A673 (cell line): ENCODE measurements around the gene RFC1. TPM values are rescaled to one million over a fixed set of nuclear protein-coding genes. Genes with fewer than 3 reads are reported as not detected.

Experiments
- BruUV-seq: library from RNA; stranded (reverse); fragments of 400-500 nt; replicated peaks from 2 replicates; lab custom pipeline; 2021; lab: Mats Ljungman, UMichigan
- CTCF ChIA-PET: fragments of 300-600 bp; sonication (Branson Sonifier 250); formaldehyde crosslinking; loops from one replicate; lab custom pipeline; 2022; ENCODE audit warnings: antibody characterized with exemption; lab: Charles Lee
- POLR2A ChIA-PET: fragments of 300-600 bp; sonication (Branson Sonifier 250); formaldehyde crosslinking; loops from one replicate; lab custom pipeline; 2022; ENCODE audit warnings: antibody characterized with exemption; ENCODE audit not compliant: low non-redundant PET; lab: Charles Lee
- DNase-seq: peaks from one replicate; pipeline ENCODE4 v3.0.0-alpha.2; 2015; ENCODE audit warnings: low spot score
- H3K27ac ChIP-seq: fragments of 200-600 bp; sonication (generic); 2 replicates; pipeline ENCODE4 v1.5.1; 2016; ENCODE audit warnings: mixed run types, low read depth, mild to moderate bottlenecking, mixed read lengths, antibody characterized with exemption, low read length; ENCODE audit not compliant: poor library complexity, severe bottlenecking
- H3K27me3 ChIP-seq: fragments of 200-600 bp; sonication (generic); replicated peaks from 2 replicates; pipeline ENCODE4 v1.6.1; 2017; ENCODE audit warnings: mixed run types, low read depth, mild to moderate bottlenecking, mixed read lengths, antibody characterized with exemption, low read length; ENCODE audit not compliant: insufficient read depth, poor library complexity
- H3K36me3 ChIP-seq: fragments of 200-600 bp; sonication (generic); 2 replicates; pipeline ENCODE4 v1.6.1; 2016; ENCODE audit warnings: mixed run types, mild to moderate bottlenecking, mixed read lengths, antibody characterized with exemption, low read length; ENCODE audit not compliant: insufficient read depth, poor library complexity, severe bottlenecking
- H3K4me1 ChIP-seq: fragments of 200-600 bp; sonication (generic); 2 replicates; pipeline ENCODE4 v1.6.1; 2017; ENCODE audit warnings: mixed run types, mild to moderate bottlenecking, mixed read lengths, antibody characterized with exemption, low read length; ENCODE audit not compliant: insufficient read depth, poor library complexity, severe bottlenecking
- H3K4me3 ChIP-seq: fragments of 200-600 bp; sonication (generic); 2 replicates; pipeline ENCODE4 v1.5.1; 2016; ENCODE audit warnings: low read depth, mixed run types, mild to moderate bottlenecking, mixed read lengths, low read length; ENCODE audit not compliant: poor library complexity, severe bottlenecking
- H3K9me3 ChIP-seq: fragments of 200-600 bp; sonication (generic); 2 replicates; pipeline ENCODE4 v1.6.1; 2016; ENCODE audit warnings: mixed run types, low read depth, mild to moderate bottlenecking, mixed read lengths, antibody characterized with exemption, low read length; ENCODE audit not compliant: poor library complexity, severe bottlenecking
- EZH2 ChIP-seq: fragments of 200-600 bp; sonication (generic); IDR thresholded peaks from 2 replicates; pipeline ENCODE4 v1.6.1; 2017; ENCODE audit warnings: borderline replicate concordance, low read depth, mild to moderate bottlenecking, mixed read lengths, antibody characterized with exemption, low read length; ENCODE audit not compliant: poor library complexity, severe bottlenecking
- intact Hi-C: fragments of 100-400 bp; cut with micrococcal nuclease; formaldehyde crosslinking; loops from one replicate; pipeline ENCODE4 v1.10.0; 2022; ENCODE audit not compliant: unreplicated experiment
- total RNA-seq: library from RNA; stranded (reverse); gene quantifications from 2 replicates; pipeline ENCODE4 v1.2.3, GENCODE V29; 2021
- TF ChIP-seq, protein P1 (sequence below): fragments of 300-800, 200-600 bp; sonication (generic); conservative IDR thresholded peaks from 2 replicates; pipeline ENCODE4 v1.5.1; 2017; ENCODE audit warnings: low read depth, mild to moderate bottlenecking, antibody characterized with exemption, low read length, moderate library complexity, mixed read lengths

Gene RFC1
- total RNA-seq, 1 experiment from 2014 or later = 71.8 TPM

DNA sequence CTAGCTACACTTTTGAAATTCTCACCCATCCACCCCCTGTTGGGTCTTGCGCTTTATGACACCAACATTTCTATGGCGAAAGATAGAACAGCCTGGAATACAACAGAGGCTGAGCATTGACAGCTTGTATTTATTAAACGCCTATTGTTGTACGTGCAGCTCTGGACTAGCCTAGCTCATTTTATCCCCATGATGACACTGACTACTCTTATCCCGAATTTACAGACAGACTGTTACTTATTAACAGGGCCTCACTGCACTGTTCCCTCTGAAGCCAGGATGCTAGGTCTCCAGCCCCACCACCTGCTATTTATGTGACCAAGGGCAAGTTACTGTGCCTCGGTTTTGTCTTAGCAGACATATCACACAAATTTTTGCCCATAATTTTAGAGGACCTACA is 1.0 kb upstream of the RFC1 start:
- ChIA-PET CTCF (no interaction called here), POLR2A (no interaction called here)
- H3K9me3 ChIP-seq = peaks cover 1% of the 10 kb centered on the region
- TF ChIP-seq, protein P1, sequence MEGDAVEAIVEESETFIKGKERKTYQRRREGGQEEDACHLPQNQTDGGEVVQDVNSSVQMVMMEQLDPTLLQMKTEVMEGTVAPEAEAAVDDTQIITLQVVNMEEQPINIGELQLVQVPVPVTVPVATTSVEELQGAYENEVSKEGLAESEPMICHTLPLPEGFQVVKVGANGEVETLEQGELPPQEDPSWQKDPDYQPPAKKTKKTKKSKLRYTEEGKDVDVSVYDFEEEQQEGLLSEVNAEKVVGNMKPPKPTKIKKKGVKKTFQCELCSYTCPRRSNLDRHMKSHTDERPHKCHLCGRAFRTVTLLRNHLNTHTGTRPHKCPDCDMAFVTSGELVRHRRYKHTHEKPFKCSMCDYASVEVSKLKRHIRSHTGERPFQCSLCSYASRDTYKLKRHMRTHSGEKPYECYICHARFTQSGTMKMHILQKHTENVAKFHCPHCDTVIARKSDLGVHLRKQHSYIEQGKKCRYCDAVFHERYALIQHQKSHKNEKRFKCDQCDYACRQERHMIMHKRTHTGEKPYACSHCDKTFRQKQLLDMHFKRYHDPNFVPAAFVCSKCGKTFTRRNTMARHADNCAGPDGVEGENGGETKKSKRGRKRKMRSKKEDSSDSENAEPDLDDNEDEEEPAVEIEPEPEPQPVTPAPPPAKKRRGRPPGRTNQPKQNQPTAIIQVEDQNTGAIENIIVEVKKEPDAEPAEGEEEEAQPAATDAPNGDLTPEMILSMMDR = no peak
- no peak for TF ChIP-seq EZH2
- DNase-seq = no peak
- no peaks in the 10 kb centered on the region for H3K27me3 ChIP-seq
- intact Hi-C loops = no loop called here
- H3K27ac ChIP-seq = no peak overlapping the region
- H3K4me3 ChIP-seq = no peak overlapping the region
- no TSS peak for BruUV-seq
- H3K4me1 ChIP-seq = peaks cover 5% of the 10 kb centered on the region
- no peaks in the 10 kb centered on the region for H3K36me3 ChIP-seq

DNA sequence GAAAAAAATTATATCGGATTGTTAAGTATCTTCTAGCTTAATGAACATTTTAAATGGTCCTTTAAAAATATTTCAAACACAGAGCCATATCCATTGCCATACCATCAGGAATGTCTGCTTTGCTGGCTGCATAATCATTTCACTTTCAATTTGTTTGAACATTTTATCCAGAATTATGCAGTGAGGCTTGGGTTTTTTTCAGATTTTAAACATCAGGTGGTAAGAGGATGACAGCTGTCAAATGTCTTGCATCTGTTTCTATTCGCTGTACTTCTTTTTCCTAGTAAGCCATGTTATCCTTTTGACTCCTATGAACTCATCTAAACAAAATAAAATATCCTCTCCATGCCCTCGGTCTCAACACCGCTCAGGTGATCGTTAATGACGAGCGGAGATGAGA is 802 bp downstream of the RFC1 start:
- peak overlapping the region; percentile 90 for H3K27ac ChIP-seq
- no peaks in the 10 kb centered on the region for H3K9me3 ChIP-seq
- TF ChIP-seq EZH2 = no peak
- TF ChIP-seq, protein P1 = no peak
- BruUV-seq = no TSS peak
- intact Hi-C loops = no loop called here
- ChIA-PET CTCF (interaction anchor here (0.6 kb wide), 1 partner anchor 461 kb away, joined by 7 read pairs; no protein-coding TSS in a partner anchor), POLR2A (interaction anchor here (0.6 to 0.7 kb wide), 2 partner anchors 38 to 408 kb away, joined by 3 to 9 read pairs; no protein-coding TSS in a partner anchor)
- H3K4me1 ChIP-seq = peaks cover 5% of the 10 kb centered on the region
- peak overlapping the region; percentile 72 for H3K4me3 ChIP-seq
- H3K27me3 ChIP-seq = no peaks in the 10 kb centered on the region
- no peak for DNase-seq
- no peaks in the 10 kb centered on the region for H3K36me3 ChIP-seq

DNA sequence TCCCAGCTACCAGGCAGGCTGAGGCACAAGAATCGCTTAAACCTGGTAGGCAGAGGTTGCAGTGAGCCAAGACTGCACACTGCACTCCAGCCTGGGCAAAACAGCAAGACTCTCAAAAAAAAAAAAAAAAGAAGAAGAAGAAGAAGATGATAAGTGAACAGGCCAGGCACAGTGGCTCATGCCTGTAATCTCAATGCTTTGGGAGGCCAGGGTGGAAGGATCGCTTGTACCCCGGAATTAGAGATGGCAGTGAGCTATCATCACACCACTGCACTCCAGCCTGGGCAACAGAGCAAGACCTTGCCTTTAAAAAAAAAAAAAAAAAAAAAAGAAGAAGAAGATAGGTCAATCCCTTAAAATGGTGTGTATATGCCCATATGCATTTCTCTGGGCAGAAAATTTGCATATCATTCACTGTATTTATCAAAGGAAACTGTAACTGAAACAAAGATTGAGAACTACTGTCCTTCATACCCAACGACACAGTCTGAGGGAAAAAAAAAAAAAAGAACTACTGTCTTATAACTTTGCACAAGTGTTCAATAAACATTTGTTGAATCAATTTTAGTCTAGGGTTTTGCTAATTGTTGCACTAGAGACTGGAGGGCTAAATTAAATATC is 2.3 kb downstream of the RFC1 start:
- POLR2A ChIA-PET = no interaction called here
- H3K9me3 ChIP-seq = no peaks in the 10 kb centered on the region
- H3K4me3 ChIP-seq = no peak overlapping the region
- H3K36me3 ChIP-seq = no peaks in the 10 kb centered on the region
- CTCF ChIA-PET = no interaction called here
- H3K27me3 ChIP-seq = no peaks in the 10 kb centered on the region
- no TSS peak for BruUV-seq
- peaks cover 5% of the 10 kb centered on the region for H3K4me1 ChIP-seq
- intact Hi-C loops = no loop called here
- TF ChIP-seq EZH2 = no peak
- TF ChIP-seq, protein P1 = no peak
- no peak overlapping the region for H3K27ac ChIP-seq
- no peak for DNase-seq
